H1 (cell line): Measurements from ENCODE around the gene ZNF571. TPM values are rescaled to one million over a fixed set of nuclear protein-coding genes. Genes with fewer than 3 reads are reported as not detected.

Experiments
- polyA plus RNA-seq, 7 experiments: library from polyadenylated mRNA; depleted of rRNA in 3 of 7; stranded (reverse) in 5 of 7; unstranded in 2 of 7; fragments of >200 nt in 5 of 7; fragments of 200-250 nt in 2 of 7; gene quantifications; 1 replicate in 5 of 7; 2 replicates in 1 of 7; 4 replicates in 1 of 7; pipeline versions ENCODE4 v1.2.1 to v1.2.3, GENCODE V29; 2011 to 2013; ENCODE audit warnings: missing spikeins in 2 of 7, mixed read lengths in 2 of 7
- total RNA-seq: library from RNA; stranded (reverse); fragmentation: NEBNext Ultra II Directional; extraction: Animal tissue kit (Norgen Biotek cat#: 25700); gene quantifications from 2 replicates; pipeline ENCODE4 v1.2.1, GENCODE V29; 2021

The ZNF571 gene
- total and polyA plus RNA-seq, 2 of the 8 experiments (the other 6 are each of a cell fraction or from before 2014, with no cell fraction given): 1.8 to 3.9 TPM

Other genes starting within 250 kb of the ZNF571 start
- gene ZNF527, start 223.7 kb downstream of the ZNF571 start, total RNA-seq: 3.7 and 4.5 TPM in 2 replicates
- 1.3 and 2.1 TPM in 2 replicates for gene ZNF527, start 223.7 kb downstream of the ZNF571 start, polyA plus RNA-seq (2011; rRNA removed)
- 10.2 and 10.5 TPM in 2 replicates for gene ZNF569, start 127.3 kb downstream of the ZNF571 start, total RNA-seq
- gene ZNF569, start 127.3 kb downstream of the ZNF571 start, polyA plus RNA-seq (2011; rRNA removed): 2.4 and 2.8 TPM in 2 replicates
- gene ZNF570, start 125.4 kb downstream of the ZNF571 start, total RNA-seq: 4.1 and 5.4 TPM in 2 replicates
- gene ZNF570, start 125.4 kb downstream of the ZNF571 start, polyA plus RNA-seq (2011; rRNA removed): 0.96 and 1.0 TPM in 2 replicates
- 11.6 and 13.3 TPM in 2 replicates for gene ZNF793, start 87.9 kb downstream of the ZNF571 start, total RNA-seq
- 5.0 and 5.9 TPM in 2 replicates for gene ZNF793, start 87.9 kb downstream of the ZNF571 start, polyA plus RNA-seq (2011; rRNA removed)
- gene ZNF540, start 84 bp upstream of the ZNF571 start, total RNA-seq: 0.17 and 0.21 TPM in 2 replicates
- gene ZNF540, start 84 bp upstream of the ZNF571 start, polyA plus RNA-seq (2011; rRNA removed): 0.15 TPM in 1 of 2 replicates, not detected in the other
- gene ZFP30, start 60.7 kb upstream of the ZNF571 start, total RNA-seq: 6.1 and 8.7 TPM in 2 replicates
- 1.3 and 1.4 TPM in 2 replicates for gene ZFP30, start 60.7 kb upstream of the ZNF571 start, polyA plus RNA-seq (2011; rRNA removed)
- gene ZNF607, start 125.0 kb upstream of the ZNF571 start, total RNA-seq: 15.9 and 17.4 TPM in 2 replicates
- 5.9 and 6.7 TPM in 2 replicates for gene ZNF607, start 125.0 kb upstream of the ZNF571 start, polyA plus RNA-seq (2011; rRNA removed)
- gene ZNF573, start 184.8 kb upstream of the ZNF571 start, total RNA-seq: 13.8 and 14.9 TPM in 2 replicates
- 1.3 and 6.3 TPM in 2 replicates for gene ZNF573, start 184.8 kb upstream of the ZNF571 start, polyA plus RNA-seq (2011; rRNA removed)